Neural progenitor cell (in vitro differentiated cells): Measurements from ENCODE around the gene RIOK2.

Experiments
- CTCF ChIP-seq: fragments of 200-600 bp; sonication (generic); IDR thresholded peaks from 2 replicates; pipeline ENCODE4 v1.5.1; 2017; ENCODE audit warnings: antibody characterized with exemption, mild to moderate bottlenecking
- EZH2phosphoT487 ChIP-seq: fragments of 200-600 bp; sonication (generic); IDR thresholded peaks from 2 replicates; pipeline ENCODE4 v1.6.1; 2017; ENCODE audit warnings: antibody characterized with exemption

GRCh38 chr5:97223596-97223995 lies 40.5 kb upstream of the RIOK2 start:
- no peak for TF ChIP-seq CTCF
- TF ChIP-seq EZH2phosphoT487 = no peak
